AG09309 (cell line): Measurements from ENCODE around the gene CCT6A.
A peak's percentile ranks its signal among the peaks of the same experiment; 100 is the strongest.
"Not testable (repeated sequence)": the region's sequence is repeated elsewhere in the genome, so short reads cannot be mapped to it uniquely, and the experiment has no call there.

ENCODE experiments used
- DNase-seq: peaks from one replicate; pipeline ENCODE4 v3.0.0-alpha.2; 2010; ENCODE audit warnings: low read depth
- H3K4me3 ChIP-seq: 2 replicates; pipeline ENCODE4 v1.5.1; 2011; ENCODE audit warnings: mild to moderate bottlenecking, low read depth, low read length, moderate library complexity; ENCODE audit not compliant: control insufficient read depth
- TF ChIP-seq, protein P1 (sequence below): IDR thresholded peaks from 2 replicates; pipeline ENCODE4 v1.5.1; 2011; ENCODE audit warnings: mild to moderate bottlenecking, low read depth, low read length, inconsistent platforms; ENCODE audit not compliant: insufficient read depth, control insufficient read depth; ENCODE audit errors: missing control alignments

Gene CCT6A

GRCh38 chr7:56023500-56023899, 28.1 kb upstream of the CCT6A start:
- no peak overlapping the region for H3K4me3 ChIP-seq
- TF ChIP-seq, protein P1, sequence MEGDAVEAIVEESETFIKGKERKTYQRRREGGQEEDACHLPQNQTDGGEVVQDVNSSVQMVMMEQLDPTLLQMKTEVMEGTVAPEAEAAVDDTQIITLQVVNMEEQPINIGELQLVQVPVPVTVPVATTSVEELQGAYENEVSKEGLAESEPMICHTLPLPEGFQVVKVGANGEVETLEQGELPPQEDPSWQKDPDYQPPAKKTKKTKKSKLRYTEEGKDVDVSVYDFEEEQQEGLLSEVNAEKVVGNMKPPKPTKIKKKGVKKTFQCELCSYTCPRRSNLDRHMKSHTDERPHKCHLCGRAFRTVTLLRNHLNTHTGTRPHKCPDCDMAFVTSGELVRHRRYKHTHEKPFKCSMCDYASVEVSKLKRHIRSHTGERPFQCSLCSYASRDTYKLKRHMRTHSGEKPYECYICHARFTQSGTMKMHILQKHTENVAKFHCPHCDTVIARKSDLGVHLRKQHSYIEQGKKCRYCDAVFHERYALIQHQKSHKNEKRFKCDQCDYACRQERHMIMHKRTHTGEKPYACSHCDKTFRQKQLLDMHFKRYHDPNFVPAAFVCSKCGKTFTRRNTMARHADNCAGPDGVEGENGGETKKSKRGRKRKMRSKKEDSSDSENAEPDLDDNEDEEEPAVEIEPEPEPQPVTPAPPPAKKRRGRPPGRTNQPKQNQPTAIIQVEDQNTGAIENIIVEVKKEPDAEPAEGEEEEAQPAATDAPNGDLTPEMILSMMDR: no peak
- no peak for DNase-seq

- H3K4me3 ChIP-seq: no peak overlapping the region
- DNase-seq: no peak
- TF ChIP-seq, protein P1: no peak
These were observed 25.0 kb upstream of the CCT6A start for GRCh38 chr7:56026538-56026937.

GRCh38 chr7:56028942-56029630, 22.5 kb upstream of the CCT6A start:
- DNase-seq: no peak
- TF ChIP-seq, protein P1: no peak
- no peak overlapping the region for H3K4me3 ChIP-seq

GRCh38 chr7:56030340-56030739, 21.2 kb upstream of the CCT6A start:
- TF ChIP-seq, protein P1: no peak
- no peak for DNase-seq
- H3K4me3 ChIP-seq: no peak overlapping the region

GRCh38 chr7:56031556-56031955, 20.0 kb upstream of the CCT6A start:
- not testable (repeated sequence) for H3K4me3 ChIP-seq, DNase-seq

DNA sequence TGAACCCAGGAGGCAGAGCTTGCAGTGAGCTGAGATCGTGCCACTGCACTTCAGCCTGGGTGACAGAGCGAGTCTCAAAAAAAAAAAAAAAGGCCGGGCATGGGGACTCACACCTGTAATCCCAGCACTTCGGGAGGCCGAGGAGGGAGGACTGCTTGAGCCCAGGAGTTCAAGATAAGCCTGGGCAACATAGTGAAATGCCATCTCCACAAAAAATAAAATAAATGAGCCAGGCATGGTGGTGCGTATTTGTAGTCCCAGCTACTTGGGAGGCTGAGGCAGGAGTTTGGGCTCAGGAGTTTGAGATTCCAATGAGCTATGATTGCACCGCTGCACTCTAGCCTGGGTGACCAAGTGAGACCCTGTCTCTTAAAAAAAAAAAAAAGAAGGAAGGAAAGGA, 19.0 kb upstream of the CCT6A start:
- H3K4me3 ChIP-seq, DNase-seq: not testable (repeated sequence)

DNA sequence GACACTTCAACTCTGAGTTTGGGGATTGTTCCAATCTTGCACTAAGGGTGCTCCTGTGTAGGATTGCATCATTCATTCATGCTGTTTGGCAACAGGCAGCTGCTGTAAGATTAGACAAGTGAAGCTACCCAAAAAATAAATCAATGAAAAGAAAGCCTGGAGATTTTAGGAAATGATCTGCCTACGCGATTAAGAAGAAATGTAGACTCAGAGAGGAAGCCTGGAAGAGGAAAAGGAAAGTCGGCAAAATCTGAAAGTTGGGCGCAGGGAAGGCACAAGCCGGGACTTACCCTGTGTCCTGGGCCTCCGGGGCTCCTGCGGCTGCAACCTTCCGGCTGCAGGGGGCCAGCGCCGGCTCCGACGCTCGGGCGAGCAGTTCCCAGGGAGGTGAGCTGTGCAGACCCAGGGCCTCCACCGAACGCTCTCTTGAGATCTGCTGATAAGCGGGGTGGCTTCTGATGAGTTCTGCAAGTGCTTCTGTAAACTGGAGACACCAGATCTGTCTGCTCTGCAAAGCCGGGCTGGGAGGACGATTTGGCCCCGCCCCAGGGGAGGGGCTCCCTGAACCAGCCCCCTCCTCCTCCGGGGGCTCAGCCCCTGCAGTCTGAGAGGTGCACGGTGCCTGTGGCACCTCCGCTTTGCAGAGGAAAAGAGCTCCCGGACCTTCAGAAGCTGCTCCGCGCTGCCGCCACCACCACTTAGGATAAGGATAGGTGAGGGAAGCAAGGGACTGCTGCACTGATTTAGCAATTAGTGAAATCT, 17.7 kb upstream of the CCT6A start:
- DNase-seq: peak; percentile 16
- TF ChIP-seq, protein P1: peak; percentile 50
- peak overlapping the region; percentile 82 for H3K4me3 ChIP-seq

DNA sequence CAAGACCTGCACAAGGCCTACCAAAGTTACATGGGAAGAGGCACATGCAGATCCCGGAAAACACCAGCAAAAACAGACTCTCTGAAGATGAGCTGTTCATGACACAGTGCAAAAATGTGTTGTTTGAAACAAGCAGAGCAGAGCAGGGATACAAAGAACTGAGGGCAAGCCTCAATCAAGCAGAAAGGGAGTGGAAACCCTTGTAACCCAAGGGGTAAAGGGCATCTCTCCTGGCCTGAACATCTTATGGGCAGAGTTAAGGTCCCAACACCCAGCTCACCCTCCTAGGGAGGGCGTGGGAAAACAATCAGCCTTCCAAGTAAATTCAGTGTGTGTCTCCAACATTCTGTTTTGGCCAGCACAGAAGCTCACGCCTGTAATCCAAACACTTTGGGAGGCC, 10.8 kb upstream of the CCT6A start:
- TF ChIP-seq, protein P1: no peak
- H3K4me3 ChIP-seq: no peak overlapping the region
- no peak for DNase-seq

GRCh38 chr7:56045758-56046157, 5.8 kb upstream of the CCT6A start:
- not testable (repeated sequence) for H3K4me3 ChIP-seq, DNase-seq
